ENCODE measurements around the gene NFIA. TPM values are rescaled to one million over a fixed set of nuclear protein-coding genes. Genes with fewer than 3 reads are reported as not detected.
"Not testable (repeated sequence)": the region's sequence is repeated elsewhere in the genome, so short reads cannot be mapped to it uniquely, and the experiment has no call there.

The NFIA gene
- total and polyA plus RNA-seq, 2 donors (not counting 1 experiment from before 2014, with no cell fraction given) = 0.28 to 0.54 TPM

GRCh38 chr1:61073871-61074270 is 8.5 kb upstream of the NFIA start:
- no peak overlapping the region for H2AFZ ChIP-seq (ENCODE audit: insufficient read depth, low read depth, low read length, poor library complexity, severe bottlenecking)
- no peak overlapping the region for H3K4me2 ChIP-seq (replicated peaks; ENCODE audit: low read depth, low read length, poor library complexity, severe bottlenecking)
- peaks cover 0 to 7% (median 4%) of the 10 kb centered on the region in 4 experiments for H3K27me3 ChIP-seq (replicated peaks in 1 of 4; ENCODE audit: control extremely low read depth in 1 of 4, control insufficient read depth in 3 of 4, insufficient read depth in 4 of 4, low read length in 3 of 4)
- no peak overlapping the region for H3K9ac ChIP-seq (ENCODE audit: low read length)
- no peaks in the 10 kb centered on the region for H3K36me3 ChIP-seq (replicated peaks in 1 of 2; ENCODE audit: control extremely low read depth in 1 of 2, control insufficient read depth in 1 of 2, extremely low read depth in 1 of 2, insufficient read depth in 2 of 2, low read length in 1 of 2)
- no peak for TF ChIP-seq EZH2 (IDR thresholded peaks at IDR 0.05; ENCODE audit: borderline replicate concordance, insufficient read depth, low read depth, low read length, poor library complexity, severe bottlenecking)
- no peak for TF ChIP-seq CTCF (IDR thresholded peaks at IDR 0.05)
- no peak for DNase-seq
- H3K9me3 ChIP-seq (ENCODE audit: control extremely low read depth in 1 of 3, control insufficient read depth in 2 of 3, insufficient read depth in 1 of 3, low read length in 2 of 3) = no peaks in the 10 kb centered on the region
- peaks cover 13 to 14% of the 10 kb centered on the region in 2 donors for H3K4me1 ChIP-seq (ENCODE audit: control insufficient read depth in 2 of 2, insufficient read depth in 2 of 2, low read length in 2 of 2)
- H3K27ac ChIP-seq (ENCODE audit: low read length in 2 of 2) = no peak overlapping the region
- WGBS (ENCODE audit: insufficient coverage) = 100% methylated on average over 5 of the region's 5 CpGs
- no peaks in the 10 kb centered on the region for H4K20me1 ChIP-seq (ENCODE audit: control insufficient read depth, insufficient read depth, low read length, poor library complexity, severe bottlenecking)
- H3K4me1 Mint-ChIP-seq = peaks cover 18% of the 10 kb centered on the region
- H3K27ac Mint-ChIP-seq = no peak overlapping the region
- no peak overlapping the region for H3K4me3 ChIP-seq (ENCODE audit: control extremely low read depth in 1 of 5, extremely low read depth in 1 of 5, insufficient read depth in 1 of 5, low read depth in 2 of 5, low read length in 4 of 5)
- ChIA-PET CTCF (interaction anchor here (1.9 kb wide), 1 partner anchor 23 kb away, joined by 10 read pairs; no protein-coding TSS in a partner anchor), POLR2A (interaction anchor here (0.6 kb wide), 1 partner anchor 53 kb away, joined by 3 read pairs; no protein-coding TSS in a partner anchor)
- H3K9me3 Mint-ChIP-seq (ENCODE audit: insufficient read depth) = no peaks in the 10 kb centered on the region
- no peak overlapping the region for H3K4me3 Mint-ChIP-seq
- peaks cover 6% of the 10 kb centered on the region for H3K27me3 Mint-ChIP-seq
- no peaks in the 10 kb centered on the region for H3K79me2 ChIP-seq (ENCODE audit: control insufficient read depth, insufficient read depth, low read length)
- ATAC-seq (ENCODE audit: low read depth) = no peak
- intact Hi-C loops (cut with micrococcal nuclease) = no loop called here

GRCh38 chr1:61075833-61076232 is 6.5 kb upstream of the NFIA start:
- Mint-ChIP-seq H3K27me3 (peaks cover 26% of the 10 kb centered on the region), H3K4me1 (peaks cover 27% of the 10 kb centered on the region), H3K27ac (peak overlapping the region; percentile 35), H3K4me3 (peak overlapping the region; percentile 92)
- Histone ChIP-seq H3K27me3 (replicated peaks in 1 of 4; ENCODE audit: control extremely low read depth in 1 of 4, control insufficient read depth in 3 of 4, insufficient read depth in 4 of 4, low read length in 3 of 4) (peaks cover 0 to 23% (median 18%) of the 10 kb centered on the region in 4 experiments), H3K4me1 (ENCODE audit: control insufficient read depth in 2 of 2, insufficient read depth in 2 of 2, low read length in 2 of 2) (peaks cover 19% of the 10 kb centered on the region in 2 donors), H2AFZ (ENCODE audit: insufficient read depth, low read depth, low read length, poor library complexity, severe bottlenecking) (peak overlapping the region; percentile 80)
- H3K9me3 Mint-ChIP-seq (ENCODE audit: insufficient read depth); POLR2A ChIA-PET; ATAC-seq (ENCODE audit: low read depth); H4K20me1 ChIP-seq (ENCODE audit: control insufficient read depth, insufficient read depth, low read length, poor library complexity, severe bottlenecking); H3K4me3 ChIP-seq (ENCODE audit: control extremely low read depth in 1 of 5, extremely low read depth in 1 of 5, insufficient read depth in 1 of 5, low read depth in 2 of 5, low read length in 4 of 5); H3K36me3 ChIP-seq (replicated peaks in 1 of 2; ENCODE audit: control extremely low read depth in 1 of 2, control insufficient read depth in 1 of 2, extremely low read depth in 1 of 2, insufficient read depth in 2 of 2, low read length in 1 of 2); DNase-seq; H3K9ac ChIP-seq (ENCODE audit: low read length); H3K9me3 ChIP-seq (ENCODE audit: control extremely low read depth in 1 of 3, control insufficient read depth in 2 of 3, insufficient read depth in 1 of 3, low read length in 2 of 3); H3K4me2 ChIP-seq (replicated peaks; ENCODE audit: low read depth, low read length, poor library complexity, severe bottlenecking); H3K79me2 ChIP-seq (ENCODE audit: control insufficient read depth, insufficient read depth, low read length); H3K27ac ChIP-seq (ENCODE audit: low read length in 2 of 2); CTCF ChIA-PET: not testable (repeated sequence)
- intact Hi-C loops (cut with micrococcal nuclease) = loop anchor here (5.0 kb wide), 3 partner anchors 651 to 1706 kb away; partner anchors contain the start of genes ATG4C, TM2D1 and USP1
- 96% methylated on average over 10 of the region's 16 CpGs for WGBS (ENCODE audit: insufficient coverage)

All from B cell (primary cell).